SK-N-SH (cell line): ENCODE data around the gene CDK11B. TPM values are rescaled to one million over a fixed set of nuclear protein-coding genes. Genes with fewer than 3 reads are reported as not detected.

Experiments
- CTCF ChIA-PET: fragments of 300-600, 350-600 bp; formaldehyde crosslinking; extraction: SDS; loops from one replicate; lab custom pipeline; 2021; lab: Yijun Ruan, JAX
- POLR2A ChIA-PET: fragments of 350-600 bp; sonication (Branson Sonifier 250); formaldehyde crosslinking; extraction: SDS; loops from one replicate; lab custom pipeline; 2020; ENCODE audit warnings: antibody characterized with exemption, inconsistent platforms; lab: Yijun Ruan, JAX
- DNase-seq: peaks from one replicate; pipeline ENCODE4 v3.0.0; 2012
- H2AFZ ChIP-seq: fragments of 200-600 bp; sonication (generic); 2 replicates; pipeline ENCODE4 v1.8.1; 2016; ENCODE audit warnings: antibody characterized with exemption, mild to moderate bottlenecking, low read depth
- H3F3A ChIP-seq: fragments of 200-600 bp; sonication (generic); replicated peaks from 2 replicates; pipeline ENCODE3; 2016; ENCODE audit warnings: antibody characterized with exemption, mild to moderate bottlenecking; ENCODE audit not compliant: insufficient read depth
- H3K27ac ChIP-seq, 2 experiments: fragments of 200-500 bp in 1 of 2; fragments of 200-600 bp in 1 of 2; sonication (Bioruptor generic) in 1 of 2; sonication (generic), shearing (Covaris generic) in 1 of 2; 2 replicates each; pipeline versions ENCODE4 v1.5.1 to v1.6.1; 2014 to 2016; ENCODE audit warnings: low read depth in 2 of 2, inconsistent platforms in 1 of 2, low read length in 1 of 2, mild to moderate bottlenecking in 1 of 2, mixed read lengths in 1 of 2
- H3K27me3 ChIP-seq: fragments of 200-600 bp; sonication (generic), shearing (Covaris generic); 2 replicates; pipeline ENCODE4 v1.6.1; 2016; ENCODE audit warnings: mixed run types; ENCODE audit not compliant: insufficient read depth
- H3K36me3 ChIP-seq, 2 experiments: fragments of 200-500 bp in 1 of 2; fragments of 200-600 bp in 1 of 2; sonication (Bioruptor generic) in 1 of 2; sonication (generic) in 1 of 2; replicated peaks in 1 of 2; 2 replicates each; pipeline versions ENCODE3 to v1.5.1; 2014 to 2016; ENCODE audit warnings: low read length in 1 of 2, mild to moderate bottlenecking in 1 of 2; ENCODE audit not compliant: insufficient read depth in 2 of 2, control insufficient read depth in 1 of 2
- H3K4me1 ChIP-seq, 2 experiments: fragments of 200-500 bp in 1 of 2; fragments of 200-600 bp in 1 of 2; sonication (Bioruptor generic) in 1 of 2; sonication (generic), shearing (Covaris generic) in 1 of 2; 2 replicates each; pipeline versions ENCODE4 v1.5.1 to v1.6.1; 2014 to 2016; ENCODE audit warnings: low read depth in 1 of 2, low read length in 1 of 2, mixed run types in 1 of 2; ENCODE audit not compliant: insufficient read depth in 2 of 2, control insufficient read depth in 1 of 2
- H3K4me2 ChIP-seq: fragments of 200-600 bp; sonication (generic), shearing (Covaris generic); 2 replicates; pipeline ENCODE4 v1.6.1; 2017; ENCODE audit warnings: mixed run types
- H3K4me3 ChIP-seq, 2 experiments: fragments of 200-500 bp in 1 of 2; fragments of 200-600 bp in 1 of 2; sonication (Bioruptor generic) in 1 of 2; sonication (generic), shearing (Covaris generic) in 1 of 2; 2 replicates each; pipeline versions ENCODE4 v1.5.1 to v1.8.1; 2014 to 2016; ENCODE audit warnings: low read depth in 2 of 2, inconsistent platforms in 1 of 2, low read length in 1 of 2, mild to moderate bottlenecking in 1 of 2, mixed read lengths in 1 of 2, moderate library complexity in 1 of 2
- H3K79me2 ChIP-seq: fragments of 200-600 bp; sonication (generic); 2 replicates; pipeline ENCODE4 v1.8.1; 2017; ENCODE audit warnings: mild to moderate bottlenecking; ENCODE audit not compliant: insufficient read depth
- H3K9ac ChIP-seq: fragments of 200-600 bp; sonication (generic); 2 replicates; pipeline ENCODE4 v1.6.1; 2017; ENCODE audit warnings: mixed run types
- H3K9me2 ChIP-seq: fragments of 200-600 bp; sonication (generic); 2 replicates; pipeline ENCODE4 v1.6.1; 2017; ENCODE audit warnings: mixed run types
- H3K9me3 ChIP-seq: fragments of 200-600 bp; sonication (generic); 2 replicates; pipeline ENCODE4 v1.6.1; 2017; ENCODE audit warnings: mixed run types, mild to moderate bottlenecking, moderate library complexity
- H4K20me1 ChIP-seq: fragments of 200-600 bp; sonication (generic); 2 replicates; pipeline ENCODE4 v1.6.1; 2017; ENCODE audit warnings: mild to moderate bottlenecking, mixed run types; ENCODE audit not compliant: insufficient read depth
- CHD2 ChIP-seq: fragments of 150-350 bp; IDR thresholded peaks from 2 replicates; pipeline ENCODE4 v1.6.1; 2018; ENCODE audit warnings: low read length; ENCODE audit not compliant: partially characterized antibody
- ELF1 ChIP-seq: IDR thresholded peaks from 2 replicates; pipeline ENCODE4 v1.4.0; 2012
- EZH2phosphoT487 ChIP-seq: fragments of 200-600 bp; sonication (generic); IDR thresholded peaks from 2 replicates; pipeline ENCODE4 v1.6.1; 2017; ENCODE audit warnings: low read depth, mixed run types, mild to moderate bottlenecking, antibody characterized with exemption, moderate library complexity, borderline replicate concordance
- FOXM1 ChIP-seq: IDR thresholded peaks from 2 replicates; pipeline ENCODE4 v1.4.0; 2012; ENCODE audit warnings: low read depth, mild to moderate bottlenecking
- GABPA ChIP-seq: IDR thresholded peaks from 2 replicates; pipeline ENCODE4 v1.4.0; 2012; ENCODE audit warnings: low read depth, mild to moderate bottlenecking
- GATA2 ChIP-seq: sonication (generic); formaldehyde crosslinking; IDR thresholded peaks from 2 replicates; pipeline ENCODE4 v1.5.0; 2020; ENCODE audit warnings: mild to moderate bottlenecking, missing genetic modification reagents
- IRF3 ChIP-seq: fragments of 150-350 bp; IDR thresholded peaks from 2 replicates; pipeline ENCODE4 v1.6.1; 2016; ENCODE audit warnings: mild to moderate bottlenecking, low read depth, low read length
- JUND ChIP-seq: IDR thresholded peaks from 2 replicates; pipeline ENCODE4 v1.4.0; 2012
- MAX ChIP-seq: IDR thresholded peaks from 2 replicates; pipeline ENCODE4 v1.4.0; 2012; ENCODE audit warnings: low read depth
- NRF1 ChIP-seq: IDR thresholded peaks from 2 replicates; pipeline ENCODE4 v1.6.1; 2012; ENCODE audit warnings: low read depth, mild to moderate bottlenecking, low read length
- PBX3 ChIP-seq: IDR thresholded peaks from 2 replicates; pipeline ENCODE4; 2012
- REST ChIP-seq: IDR thresholded peaks from 2 replicates; pipeline ENCODE4 v1.6.1; 2012; ENCODE audit warnings: mild to moderate bottlenecking, low read depth, low read length, moderate library complexity
- RXRA ChIP-seq: IDR thresholded peaks from 2 replicates; pipeline ENCODE4 v1.4.0; 2012; ENCODE audit warnings: low read depth, mild to moderate bottlenecking, borderline replicate concordance
- SIN3A ChIP-seq: IDR thresholded peaks from 2 replicates; pipeline ENCODE4 v1.6.1; 2012; ENCODE audit warnings: low read depth, mild to moderate bottlenecking, low read length, moderate library complexity, borderline replicate concordance
- SMC3 ChIP-seq: IDR thresholded peaks from 2 replicates; pipeline ENCODE4 v1.6.1; 2012; ENCODE audit warnings: low read depth, low read length, improper control_type of control experiment
- TAF1 ChIP-seq: IDR thresholded peaks from 2 replicates; pipeline ENCODE4 v1.6.1; 2012; ENCODE audit warnings: low read depth, mild to moderate bottlenecking, low read length, moderate library complexity, borderline replicate concordance
- TEAD4 ChIP-seq: IDR thresholded peaks from 2 replicates; pipeline ENCODE4 v1.4.0; 2012; ENCODE audit warnings: mild to moderate bottlenecking, borderline replicate concordance; ENCODE audit not compliant: insufficient read depth
- USF1 ChIP-seq: IDR thresholded peaks from 2 replicates; pipeline ENCODE4 v1.4.0; 2012; ENCODE audit warnings: low read depth, borderline replicate concordance
- ZBTB33 ChIP-seq: IDR thresholded peaks from 2 replicates; pipeline ENCODE4 v1.4.0; 2012; ENCODE audit warnings: low read depth, borderline replicate concordance
- WGBS: methylation state at CpG from one replicate; pipeline ENCODE4 v1.1.6; 2017; ENCODE audit warnings: low lambda C conversion rate; 5-methylcytosine and 5-hydroxymethylcytosine counted together
- polyA plus RNA-seq, 3 experiments: library from polyadenylated mRNA; depleted of rRNA; stranded (reverse); fragments of >200 nt; gene quantifications; 2 replicates each; pipeline ENCODE4 v1.2.3, GENCODE V29; 2012

CDK11B gene
- polyA plus RNA-seq, 1 of the 3 experiments (the other 2 are of a cell fraction) = 15.0 TPM

- H3K9me3 ChIP-seq = no peaks in the 10 kb centered on the region
- TF ChIP-seq SIN3A (no peak), NRF1 (no peak), MAX (no peak), REST (no peak), JUND (no peak), ZBTB33 (no peak), CHD2 (no peak), FOXM1 (no peak), GATA2 (CRISPR knock-in tag) (no peak), RXRA (no peak), GABPA (no peak), SMC3 (no peak), IRF3 (no peak), ELF1 (no peak), EZH2phosphoT487 (no peak), TEAD4 (no peak), TAF1 (no peak), PBX3 (no peak), USF1 (no peak)
- TF ChIP-seq, all 33 proteins: peak for 0
- no peaks in the 10 kb centered on the region for H4K20me1 ChIP-seq
- peaks cover 0 to 15% of the 10 kb centered on the region in 2 experiments; a peak in 1 of 4 replicates for H3K4me1 ChIP-seq
- no peaks in the 10 kb centered on the region for H3K27me3 ChIP-seq
- CTCF ChIA-PET = interaction anchor here (1.0 to 1.5 kb wide), 2 partner anchors 10 to 53 kb away, joined by 3 read pairs; no protein-coding TSS in a partner anchor
- H2AFZ ChIP-seq = no peak overlapping the region
- H3K9me2 ChIP-seq = no peaks in the 10 kb centered on the region
- no peaks in the 10 kb centered on the region for H3K79me2 ChIP-seq
- H3K4me2 ChIP-seq = no peak overlapping the region
- POLR2A ChIA-PET = no interaction called here
- no peak for DNase-seq
- H3K27ac ChIP-seq = no peak overlapping the region
- no peak overlapping the region for H3K4me3 ChIP-seq
- no peaks in the 10 kb centered on the region for H3K36me3 ChIP-seq
- no peaks in the 10 kb centered on the region for H3F3A ChIP-seq
- WGBS = 82% methylated on average over 7 of the region's 13 CpGs
- H3K9ac ChIP-seq = no peak overlapping the region
Measured at GRCh38 chr1:1603671-1604373, 55.0 kb downstream of the CDK11B start.
